ENCODE data around the gene AQP1.

The AQP1 gene

GRCh38 chr7:30916767-30917166 is 5.1 kb downstream of the AQP1 start:
- Histone ChIP-seq H3K27me3 (ENCODE audit: control insufficient read depth in 5 of 5, insufficient read depth in 4 of 5, low read length in 5 of 5) (no peaks in the 10 kb centered on the region), H3K9me3 (ENCODE audit: control insufficient read depth in 5 of 5, low read length in 5 of 5) (no peaks in the 10 kb centered on the region), H3K36me3 (ENCODE audit: control insufficient read depth in 5 of 5, insufficient read depth in 5 of 5, low read length in 5 of 5) (peaks cover 0 to 8% (median 3%) of the 10 kb centered on the region in 5 donors), H3K4me1 (ENCODE audit: control insufficient read depth in 5 of 5, insufficient read depth in 5 of 5, low read length in 5 of 5) (peaks cover 10 to 98% (median 50%) of the 10 kb centered on the region in 5 donors), H3K9ac (ENCODE audit: low read length in 5 of 5) (no peak overlapping the region), H3K4me3 (ENCODE audit: low read depth in 1 of 5, low read length in 5 of 5) (peak overlapping the region in 3 of 5 donors; percentile 26 to 70 (median 66)), H3K27ac (ENCODE audit: low read depth, low read length) (peak overlapping the region; percentile 23)

GRCh38 chr7:30917216-30917893 is 5.7 kb downstream of the AQP1 start:
- H3K36me3 ChIP-seq (ENCODE audit: control insufficient read depth in 5 of 5, insufficient read depth in 5 of 5, low read length in 5 of 5) = peaks cover 0 to 12% (median 6%) of the 10 kb centered on the region in 5 donors
- H3K27me3 ChIP-seq (ENCODE audit: control insufficient read depth in 5 of 5, insufficient read depth in 4 of 5, low read length in 5 of 5) = no peaks in the 10 kb centered on the region
- H3K9ac ChIP-seq (ENCODE audit: low read length in 5 of 5) = no peak overlapping the region
- peaks cover 10 to 93% (median 44%) of the 10 kb centered on the region in 5 donors for H3K4me1 ChIP-seq (ENCODE audit: control insufficient read depth in 5 of 5, insufficient read depth in 5 of 5, low read length in 5 of 5)
- peak overlapping the region in 2 of 5 donors; percentile 26 to 70 for H3K4me3 ChIP-seq (ENCODE audit: low read depth in 1 of 5, low read length in 5 of 5)
- no peaks in the 10 kb centered on the region for H3K9me3 ChIP-seq (ENCODE audit: control insufficient read depth in 5 of 5, low read length in 5 of 5)
- H3K27ac ChIP-seq (ENCODE audit: low read depth, low read length) = peak overlapping the region; percentile 23

GRCh38 chr7:30918676-30919075 is 7.0 kb downstream of the AQP1 start:
- peak overlapping the region in 1 of 5 donors; percentile 1 for H3K4me3 ChIP-seq (ENCODE audit: low read depth in 1 of 5, low read length in 5 of 5)
- H3K27ac ChIP-seq (ENCODE audit: low read depth, low read length) = peak overlapping the region; percentile 62
- peaks cover 5 to 80% (median 32%) of the 10 kb centered on the region in 5 donors for H3K4me1 ChIP-seq (ENCODE audit: control insufficient read depth in 5 of 5, insufficient read depth in 5 of 5, low read length in 5 of 5)
- peaks cover 0 to 25% (median 18%) of the 10 kb centered on the region in 5 donors for H3K36me3 ChIP-seq (ENCODE audit: control insufficient read depth in 5 of 5, insufficient read depth in 5 of 5, low read length in 5 of 5)
- no peaks in the 10 kb centered on the region for H3K27me3 ChIP-seq (ENCODE audit: control insufficient read depth in 5 of 5, insufficient read depth in 4 of 5, low read length in 5 of 5)
- peak overlapping the region in 1 of 5 donors; percentile 33 for H3K9ac ChIP-seq (ENCODE audit: low read length in 5 of 5)
- H3K9me3 ChIP-seq (ENCODE audit: control insufficient read depth in 5 of 5, low read length in 5 of 5) = no peaks in the 10 kb centered on the region

- Histone ChIP-seq H3K4me3 (ENCODE audit: low read depth in 1 of 5, low read length in 5 of 5) (no peak overlapping the region), H3K36me3 (ENCODE audit: control insufficient read depth in 5 of 5, insufficient read depth in 5 of 5, low read length in 5 of 5) (peaks cover 0 to 39% (median 33%) of the 10 kb centered on the region in 5 donors), H3K27ac (ENCODE audit: low read depth, low read length) (peak overlapping the region; percentile 67), H3K9me3 (ENCODE audit: control insufficient read depth in 5 of 5, low read length in 5 of 5) (no peaks in the 10 kb centered on the region), H3K9ac (ENCODE audit: low read length in 5 of 5) (no peak overlapping the region), H3K4me1 (ENCODE audit: control insufficient read depth in 5 of 5, insufficient read depth in 5 of 5, low read length in 5 of 5) (peaks cover 3 to 65% (median 24%) of the 10 kb centered on the region in 5 donors), H3K27me3 (ENCODE audit: control insufficient read depth in 5 of 5, insufficient read depth in 4 of 5, low read length in 5 of 5) (no peaks in the 10 kb centered on the region)
Observed at GRCh38 chr7:30920021-30920583, 8.4 kb downstream of the AQP1 start.

- Histone ChIP-seq H3K27ac (ENCODE audit: low read depth, low read length) (peak overlapping the region; percentile 67), H3K9ac (ENCODE audit: low read length in 5 of 5) (no peak overlapping the region), H3K4me1 (ENCODE audit: control insufficient read depth in 5 of 5, insufficient read depth in 5 of 5, low read length in 5 of 5) (peaks cover 3 to 58% (median 21%) of the 10 kb centered on the region in 5 donors), H3K27me3 (ENCODE audit: control insufficient read depth in 5 of 5, insufficient read depth in 4 of 5, low read length in 5 of 5) (no peaks in the 10 kb centered on the region), H3K36me3 (ENCODE audit: control insufficient read depth in 5 of 5, insufficient read depth in 5 of 5, low read length in 5 of 5) (peaks cover 0 to 47% (median 40%) of the 10 kb centered on the region in 5 donors), H3K9me3 (ENCODE audit: control insufficient read depth in 5 of 5, low read length in 5 of 5) (no peaks in the 10 kb centered on the region), H3K4me3 (ENCODE audit: low read depth in 1 of 5, low read length in 5 of 5) (no peak overlapping the region)
Observed at GRCh38 chr7:30920584-30921539, 9.2 kb downstream of the AQP1 start.

GRCh38 chr7:30921540-30922401 is 10.1 kb downstream of the AQP1 start:
- Histone ChIP-seq H3K4me3 (ENCODE audit: low read depth in 1 of 5, low read length in 5 of 5) (no peak overlapping the region), H3K27ac (ENCODE audit: low read depth, low read length) (peak overlapping the region; percentile 67), H3K27me3 (ENCODE audit: control insufficient read depth in 5 of 5, insufficient read depth in 4 of 5, low read length in 5 of 5) (no peaks in the 10 kb centered on the region), H3K9me3 (ENCODE audit: control insufficient read depth in 5 of 5, low read length in 5 of 5) (peaks cover 0 to 3% (median 2%) of the 10 kb centered on the region in 5 donors), H3K4me1 (ENCODE audit: control insufficient read depth in 5 of 5, insufficient read depth in 5 of 5, low read length in 5 of 5) (peaks cover 3 to 49% (median 21%) of the 10 kb centered on the region in 5 donors), H3K36me3 (ENCODE audit: control insufficient read depth in 5 of 5, insufficient read depth in 5 of 5, low read length in 5 of 5) (peaks cover 0 to 53% (median 43%) of the 10 kb centered on the region in 5 donors), H3K9ac (ENCODE audit: low read length in 5 of 5) (no peak overlapping the region)

GRCh38 chr7:30922596-30922995 is 10.9 kb downstream of the AQP1 start:
- peaks cover 0 to 11% (median 9%) of the 10 kb centered on the region in 5 donors for H3K9me3 ChIP-seq (ENCODE audit: control insufficient read depth in 5 of 5, low read length in 5 of 5)
- no peak overlapping the region for H3K9ac ChIP-seq (ENCODE audit: low read length in 5 of 5)
- H3K4me1 ChIP-seq (ENCODE audit: control insufficient read depth in 5 of 5, insufficient read depth in 5 of 5, low read length in 5 of 5) = peaks cover 3 to 40% (median 21%) of the 10 kb centered on the region in 5 donors
- no peak overlapping the region for H3K27ac ChIP-seq (ENCODE audit: low read depth, low read length)
- peaks cover 0 to 53% (median 44%) of the 10 kb centered on the region in 5 donors for H3K36me3 ChIP-seq (ENCODE audit: control insufficient read depth in 5 of 5, insufficient read depth in 5 of 5, low read length in 5 of 5)
- no peak overlapping the region for H3K4me3 ChIP-seq (ENCODE audit: low read depth in 1 of 5, low read length in 5 of 5)
- H3K27me3 ChIP-seq (ENCODE audit: control insufficient read depth in 5 of 5, insufficient read depth in 4 of 5, low read length in 5 of 5) = no peaks in the 10 kb centered on the region

- H3K4me1 ChIP-seq (ENCODE audit: control insufficient read depth in 5 of 5, insufficient read depth in 5 of 5, low read length in 5 of 5) = peaks cover 3 to 37% (median 20%) of the 10 kb centered on the region in 5 donors
- H3K27me3 ChIP-seq (ENCODE audit: control insufficient read depth in 5 of 5, insufficient read depth in 4 of 5, low read length in 5 of 5) = no peaks in the 10 kb centered on the region
- H3K9ac ChIP-seq (ENCODE audit: low read length in 5 of 5) = no peak overlapping the region
- peaks cover 0 to 53% (median 44%) of the 10 kb centered on the region in 5 donors for H3K36me3 ChIP-seq (ENCODE audit: control insufficient read depth in 5 of 5, insufficient read depth in 5 of 5, low read length in 5 of 5)
- no peak overlapping the region for H3K27ac ChIP-seq (ENCODE audit: low read depth, low read length)
- no peak overlapping the region for H3K4me3 ChIP-seq (ENCODE audit: low read depth in 1 of 5, low read length in 5 of 5)
- peaks cover 0 to 12% (median 10%) of the 10 kb centered on the region in 5 donors for H3K9me3 ChIP-seq (ENCODE audit: control insufficient read depth in 5 of 5, low read length in 5 of 5)
Observed at GRCh38 chr7:30923009-30923773, 11.5 kb downstream of the AQP1 start.
